Erythroblast (primary cell): ENCODE measurements around the gene RERE.
A peak's percentile ranks its signal among the peaks of the same experiment; 100 is the strongest.
"Not testable (repeated sequence)": the region's sequence is repeated elsewhere in the genome, so short reads cannot be mapped to it uniquely, and the experiment has no call there.

ENCODE experiments used
- DNase-seq, 2 experiments: peaks; one replicate each; lab custom pipeline; 2025; lab: John Stamatoyannopoulos, UW
- GATA1 ChIP-seq: IDR thresholded peaks from 2 replicates; pipeline ENCODE4 v1.6.1; 2011; ENCODE audit warnings: low read depth, mild to moderate bottlenecking, control low read depth, low read length, moderate library complexity
- POLR2A ChIP-seq: IDR thresholded peaks from 2 replicates; pipeline ENCODE4 v1.6.1; 2011; ENCODE audit warnings: mild to moderate bottlenecking, low read length

The RERE gene

GRCh38 chr1:8384088-8384487 is 433.4 kb downstream of the RERE start:
- TF ChIP-seq GATA1 = no peak
- DNase-seq = no peak

- no peak for DNase-seq
- TF ChIP-seq GATA1 = no peak
Observed at GRCh38 chr1:8382608-8383505, 434.6 kb downstream of the RERE start.

GRCh38 chr1:8382051-8382505 is 435.4 kb downstream of the RERE start:
- TF ChIP-seq POLR2A = no peak
- no peak for TF ChIP-seq GATA1
- no peak for DNase-seq

- no peak for TF ChIP-seq POLR2A
- DNase-seq = no peak
Observed at GRCh38 chr1:8381618-8382017, 435.8 kb downstream of the RERE start.

GRCh38 chr1:8380310-8380709 is 437.1 kb downstream of the RERE start:
- DNase-seq = not testable (repeated sequence)

GRCh38 chr1:8379513-8380186 is 437.8 kb downstream of the RERE start:
- no peak for DNase-seq
- no peak for TF ChIP-seq GATA1
- TF ChIP-seq POLR2A = no peak

- no peak for DNase-seq
- TF ChIP-seq POLR2A = no peak
- TF ChIP-seq GATA1 = no peak
Observed at GRCh38 chr1:8378981-8379470, 438.4 kb downstream of the RERE start.

- no peak for DNase-seq
- no peak for TF ChIP-seq GATA1
- no peak for TF ChIP-seq POLR2A
Observed at GRCh38 chr1:8378178-8378577, 439.3 kb downstream of the RERE start.

- TF ChIP-seq POLR2A (no peak), GATA1 (no peak)
- DNase-seq = no peak
Observed at GRCh38 chr1:8377271-8377981, 440.0 kb downstream of the RERE start.

GRCh38 chr1:8376358-8376840 is 441.0 kb downstream of the RERE start:
- DNase-seq = no peak
- TF ChIP-seq GATA1 = no peak
- no peak for TF ChIP-seq POLR2A

- TF ChIP-seq GATA1 (no peak), POLR2A (no peak)
- peak; percentile 39 to 57 for DNase-seq
Observed at GRCh38 chr1:8374812-8375211, 442.6 kb downstream of the RERE start.

GRCh38 chr1:8374356-8374755 is 443.1 kb downstream of the RERE start:
- TF ChIP-seq GATA1 (no peak), POLR2A (no peak)
- DNase-seq = no peak

- TF ChIP-seq GATA1 (no peak), POLR2A (no peak)
- DNase-seq = no peak
Observed at GRCh38 chr1:8373581-8374241, 443.7 kb downstream of the RERE start.
